SK-MEL-5 (cell line): ENCODE results near the gene GLG1. TPM values are rescaled to one million over a fixed set of nuclear protein-coding genes. Genes with fewer than 3 reads are reported as not detected.
"Not testable (repeated sequence)": the region's sequence is repeated elsewhere in the genome, so short reads cannot be mapped to it uniquely, and the experiment has no call there.

Source experiments
- DNase-seq: peaks from one replicate; pipeline ENCODE4 v3.0.0-alpha.2; 2016; ENCODE audit warnings: low read depth, low spot score
- in situ Hi-C: cut with HindIII; loops from 2 replicates; pipeline ENCODE4 v1.10.0; 2016; ENCODE audit warnings: low sequenced_read_pairs, high pct_unique_total_duplicates, low pct_unique_long_range_greater_than_20kb
- total RNA-seq: library from RNA; depleted of rRNA; stranded (reverse); fragments of >200 nt; shearing (Covaris generic); gene quantifications from 2 replicates; pipeline ENCODE4 v1.2.3, GENCODE V29; 2014

Gene GLG1
- total RNA-seq, 1 experiment from 2014 or later = 41.7 TPM

DNA sequence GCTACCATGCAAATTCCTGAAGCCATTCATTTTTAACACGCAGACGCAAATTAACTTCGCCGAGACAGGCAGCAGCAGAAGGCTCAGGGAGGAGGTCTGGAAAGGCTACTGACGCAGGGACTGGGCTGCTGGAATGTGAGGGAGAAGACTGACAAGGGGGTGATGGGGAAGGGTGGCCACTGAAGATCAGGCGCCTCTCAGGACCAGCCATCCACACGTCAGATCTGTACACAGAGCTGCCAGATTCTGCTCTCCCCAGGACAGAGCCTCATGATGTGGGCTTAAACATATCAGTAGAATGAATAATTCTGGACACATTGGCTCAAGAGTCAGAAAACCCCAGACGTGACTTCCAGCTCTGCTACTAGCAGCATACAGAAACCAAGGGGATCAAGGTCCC, 160.0 kb downstream of the GLG1 start:
- no peak for DNase-seq
- in situ Hi-C loops = no loop called here

DNA sequence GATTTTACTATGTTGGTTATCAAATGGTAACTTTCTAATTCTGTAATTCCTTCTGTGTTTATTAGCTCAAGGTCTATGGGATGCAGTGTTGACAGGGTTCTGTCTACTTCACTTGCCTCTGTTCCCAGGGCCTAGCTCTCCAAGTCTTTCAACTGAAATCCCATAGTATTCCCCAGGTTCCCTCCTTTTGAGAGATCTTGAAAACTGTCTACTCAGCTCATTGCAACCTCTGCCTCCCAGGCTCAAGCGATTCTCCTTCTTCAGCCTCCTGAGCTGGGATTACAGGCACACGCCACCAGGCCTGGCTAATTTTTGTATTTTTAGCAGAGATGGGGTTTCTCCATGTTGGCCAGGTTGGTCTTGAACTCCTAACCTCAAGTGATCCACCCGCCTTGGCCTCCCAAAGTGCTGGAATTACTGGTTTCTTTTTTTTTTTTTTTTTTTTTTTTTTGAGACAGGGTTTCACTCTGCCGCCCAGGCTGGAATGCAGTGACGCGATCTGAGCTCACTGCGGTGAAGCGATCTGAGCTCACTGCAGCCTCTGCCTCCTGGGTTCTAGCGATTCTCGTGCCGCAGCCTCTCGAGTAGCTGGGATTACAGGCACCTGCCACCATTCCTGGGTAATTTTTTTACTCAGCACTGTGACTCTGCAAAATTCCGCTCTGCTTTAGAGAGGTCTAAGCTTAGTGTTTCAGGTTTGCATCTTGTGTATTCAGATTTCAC, 163.1 kb downstream of the GLG1 start:
- DNase-seq, in situ Hi-C loops: not testable (repeated sequence)

DNA sequence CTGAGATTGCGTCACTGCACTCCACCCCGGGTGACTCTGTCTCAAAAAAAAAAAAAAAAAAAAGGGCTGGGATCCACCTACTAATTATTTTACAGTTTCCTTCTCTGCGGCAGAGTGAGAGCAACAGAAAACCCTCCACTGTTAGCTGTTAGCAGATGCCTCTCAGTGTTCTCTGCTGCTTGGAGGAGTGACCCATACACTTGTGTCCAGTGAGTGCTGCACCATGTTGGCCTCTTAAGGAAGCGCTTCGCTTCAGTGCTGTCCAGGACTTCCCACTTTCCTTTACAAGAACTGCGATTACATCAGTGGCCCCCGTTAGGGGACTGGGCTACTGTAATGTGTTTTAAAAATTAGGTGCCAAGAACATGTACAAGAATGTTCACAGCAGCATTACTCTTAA, 167.2 kb downstream of the GLG1 start:
- DNase-seq = no peak
- in situ Hi-C loops = no loop called here

DNA sequence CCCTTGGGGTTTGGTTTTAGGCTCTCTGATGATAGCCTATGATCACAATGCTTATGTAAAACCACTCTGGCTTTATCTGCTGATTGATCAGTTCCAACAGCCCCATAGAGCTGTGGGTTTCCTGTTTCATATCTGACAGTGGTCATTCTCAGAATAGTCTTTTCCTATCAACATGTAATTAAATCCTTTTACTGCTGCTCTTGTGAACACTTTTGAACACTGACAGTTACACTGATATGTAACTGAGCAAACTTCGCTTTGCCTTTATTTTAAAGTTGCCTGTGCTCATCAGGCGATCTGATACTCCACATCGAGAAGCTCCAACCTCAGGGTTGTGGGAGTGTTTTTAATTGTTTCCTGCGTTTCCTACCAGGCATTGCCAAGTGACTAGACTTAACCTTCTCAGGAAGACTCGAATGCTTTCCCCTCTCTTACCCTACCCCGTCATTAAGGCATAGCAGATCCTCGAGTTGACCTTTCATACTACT, 168.4 kb downstream of the GLG1 start:
- no peak for DNase-seq
- in situ Hi-C loops = no loop called here

DNA sequence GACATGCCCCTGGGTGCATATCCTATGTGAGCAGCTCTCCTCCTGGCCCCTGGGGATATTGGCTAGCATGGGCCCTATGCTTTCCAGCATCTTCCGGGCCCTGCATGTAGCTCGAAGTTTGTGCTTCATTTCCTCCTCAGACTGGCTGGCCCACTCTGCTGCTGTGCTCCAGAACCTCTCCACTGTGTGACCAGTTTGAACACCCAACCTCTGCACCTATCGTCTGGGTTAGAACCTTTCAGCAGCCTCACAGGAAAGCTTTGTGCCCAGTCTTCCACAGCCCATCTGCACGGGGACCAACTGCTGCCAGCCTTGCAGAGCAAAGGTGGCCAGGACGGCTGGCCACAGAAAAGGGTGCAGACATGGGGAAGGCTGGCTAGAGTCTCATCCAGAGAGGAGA, 175.4 kb downstream of the GLG1 start:
- in situ Hi-C loops = no loop called here
- DNase-seq = no peak

DNA sequence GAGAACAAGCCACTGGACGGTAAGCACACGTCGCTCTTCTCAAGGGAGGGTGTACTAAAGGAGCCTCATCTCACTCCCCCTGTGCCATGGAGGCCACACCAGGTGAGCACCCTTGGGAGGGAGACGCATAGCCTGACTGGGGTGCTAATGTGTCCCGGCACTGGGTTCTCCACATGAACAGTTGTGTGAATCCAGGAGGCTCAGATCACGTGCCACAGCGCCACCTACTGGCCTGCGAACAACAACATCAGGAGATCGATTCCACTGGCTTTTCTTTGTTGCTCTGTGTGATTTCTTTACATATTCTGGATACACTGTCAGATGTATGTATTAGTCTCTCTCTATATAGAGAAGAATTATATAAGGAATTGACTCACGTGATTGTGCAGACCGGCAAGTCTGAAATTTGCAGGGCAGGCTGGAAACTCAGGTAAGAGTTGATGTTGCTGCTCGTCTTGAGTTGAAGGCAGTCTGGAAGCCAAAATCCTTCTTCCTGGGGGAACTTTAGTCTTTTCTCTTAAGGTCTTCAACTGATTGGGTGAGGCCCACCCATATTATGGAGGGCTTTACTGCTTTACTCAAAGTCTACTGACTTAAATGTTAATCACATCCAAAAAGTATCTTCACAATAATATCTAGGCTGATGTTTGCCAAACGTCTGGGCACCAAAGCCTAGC, 176.7 kb downstream of the GLG1 start:
- DNase-seq = peak; percentile 57
- in situ Hi-C loops = not testable (repeated sequence)

DNA sequence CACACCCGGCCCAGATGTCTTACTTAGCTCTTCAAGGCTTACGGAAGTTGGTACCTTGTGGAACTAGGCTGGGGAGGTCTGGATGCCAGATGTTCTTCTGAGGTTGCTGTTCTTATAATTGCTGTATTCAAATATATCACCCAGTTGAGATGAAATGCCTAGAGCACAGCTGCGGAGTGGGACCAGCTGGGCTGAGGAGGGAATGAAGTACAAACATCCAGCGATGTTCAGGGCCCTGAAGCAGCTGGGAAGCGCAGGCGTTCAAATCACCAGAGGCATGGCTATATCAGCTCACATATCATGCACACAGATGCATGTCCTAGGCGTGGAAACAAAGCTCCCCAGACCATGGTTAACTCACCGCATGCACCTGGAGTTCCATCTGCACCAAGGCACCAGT, 178.4 kb downstream of the GLG1 start:
- DNase-seq, in situ Hi-C loops: not testable (repeated sequence)

DNA sequence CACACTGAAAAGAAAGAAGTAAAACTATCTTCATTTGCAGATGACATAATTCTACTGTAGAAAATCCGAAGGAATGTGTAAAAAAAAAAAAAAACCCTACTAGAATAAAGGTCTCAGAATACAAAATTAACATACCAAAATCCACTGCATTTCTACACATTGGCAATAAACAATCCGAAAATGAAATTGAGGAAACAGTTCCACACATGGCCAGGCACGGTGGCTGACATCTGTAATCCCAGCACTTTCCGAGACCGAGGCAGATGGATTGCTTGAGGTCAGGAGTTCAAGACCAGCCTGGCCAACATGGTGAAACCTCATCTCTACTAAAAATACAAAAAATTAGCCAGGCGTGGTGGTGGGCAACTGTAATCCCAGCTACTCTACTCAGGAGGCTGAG, 181.2 kb downstream of the GLG1 start:
- DNase-seq, in situ Hi-C loops: not testable (repeated sequence)

DNA sequence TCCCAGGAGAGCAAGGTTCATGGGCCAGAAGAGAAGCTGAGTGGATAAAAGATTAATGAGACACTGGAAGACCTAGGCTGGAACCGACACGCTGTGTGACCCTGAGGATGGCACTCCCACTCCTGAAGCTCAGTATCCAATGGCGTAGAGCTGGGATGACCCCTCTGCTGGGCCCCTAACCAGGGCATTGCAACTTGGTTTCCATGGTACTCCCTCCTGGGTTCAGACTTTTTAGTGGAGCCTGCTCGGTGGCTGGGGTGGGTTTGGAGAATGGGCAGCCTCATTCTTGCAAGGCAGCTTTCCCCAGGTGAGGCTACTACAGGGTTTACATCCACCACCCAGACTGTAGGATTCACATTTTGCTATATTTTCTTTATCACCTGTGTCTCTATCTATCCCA, 183.2 kb downstream of the GLG1 start:
- in situ Hi-C loops, DNase-seq: not testable (repeated sequence)

DNA sequence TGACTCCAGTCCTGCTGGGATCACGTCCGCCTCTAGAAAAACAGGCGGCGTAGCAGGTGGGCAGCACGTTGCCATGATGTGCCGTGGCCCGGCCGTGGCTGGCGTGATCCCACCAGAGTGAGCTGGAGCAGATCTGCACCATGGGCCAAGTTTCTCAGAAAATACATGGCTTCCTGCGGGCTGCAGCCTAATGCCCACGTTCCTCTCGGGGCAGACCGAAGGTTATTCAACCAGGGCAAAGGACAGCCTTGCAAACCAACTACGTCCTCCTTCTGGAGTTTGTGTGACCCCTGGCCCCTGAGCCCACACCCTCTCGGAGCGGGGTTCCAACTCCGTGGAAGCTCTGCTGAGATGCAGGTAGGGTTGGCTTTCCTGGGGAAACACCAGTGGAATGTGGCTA, 184.8 kb downstream of the GLG1 start:
- DNase-seq, in situ Hi-C loops: not testable (repeated sequence)

DNA sequence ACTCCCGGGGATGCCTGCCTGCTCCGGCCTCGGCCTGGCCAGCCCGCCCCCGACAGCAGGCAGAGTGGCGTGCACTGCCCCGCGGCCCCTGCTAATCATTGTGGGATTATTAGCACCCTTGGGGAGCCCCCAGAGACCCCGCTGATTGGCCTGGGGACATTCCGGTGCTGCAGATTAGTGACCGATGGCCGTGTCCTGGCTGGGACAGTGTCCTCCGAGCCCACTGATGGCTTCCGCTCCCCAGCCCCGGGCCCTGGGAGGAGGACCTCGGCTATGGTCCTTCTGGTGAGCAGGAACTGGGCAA, 185.5 kb downstream of the GLG1 start:
- DNase-seq, in situ Hi-C loops: not testable (repeated sequence)

DNA sequence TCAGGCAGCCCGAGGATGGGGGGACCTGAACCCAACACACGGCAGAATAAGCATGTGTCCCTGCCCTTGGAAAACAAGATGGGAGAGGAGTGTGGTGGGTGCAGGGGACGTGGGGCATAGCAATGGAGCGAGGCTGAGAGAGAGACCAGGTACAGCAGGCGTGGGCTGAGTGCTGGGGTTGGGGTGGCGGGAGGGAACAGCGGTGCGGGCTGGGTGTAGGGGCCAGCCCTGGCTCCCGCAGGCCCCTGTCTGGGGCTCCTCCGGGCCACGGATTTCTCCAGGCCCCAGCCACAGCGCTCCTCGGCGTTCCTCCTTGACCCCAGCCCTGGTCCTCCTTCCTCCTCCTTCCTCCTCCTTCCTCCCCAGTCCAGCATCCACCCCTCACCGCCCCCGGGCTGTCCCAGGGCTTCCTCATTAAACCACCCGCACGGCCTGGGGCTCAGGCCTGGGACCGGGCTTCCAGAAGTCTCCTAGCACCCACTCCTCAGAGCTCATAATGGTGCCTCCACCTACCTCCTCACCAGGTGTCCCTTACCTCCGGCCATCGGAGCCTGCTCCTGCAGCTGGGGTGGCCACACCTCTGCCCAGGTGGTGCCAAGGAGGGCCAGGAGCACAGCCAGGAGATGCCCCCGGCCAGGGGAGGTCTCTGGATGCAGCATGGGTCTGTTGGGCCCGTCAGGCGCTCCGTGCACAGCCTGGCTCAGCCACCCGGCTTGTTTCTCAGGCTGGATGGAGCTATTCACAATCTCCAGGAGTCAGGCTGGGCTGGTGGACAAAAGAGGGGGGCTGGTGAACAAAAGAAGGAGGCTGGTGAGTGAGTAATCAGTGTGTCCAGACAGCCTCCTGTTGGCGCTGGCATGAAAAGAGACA, 186.1 kb downstream of the GLG1 start, which contains the start of gene CLEC18B:
CLEC18B (minus strand) TSS at position 867 of the 870 bp plus-strand sequence; CDS start at position 659, 208 bp downstream.
- in situ Hi-C loops, DNase-seq: not testable (repeated sequence)

DNA sequence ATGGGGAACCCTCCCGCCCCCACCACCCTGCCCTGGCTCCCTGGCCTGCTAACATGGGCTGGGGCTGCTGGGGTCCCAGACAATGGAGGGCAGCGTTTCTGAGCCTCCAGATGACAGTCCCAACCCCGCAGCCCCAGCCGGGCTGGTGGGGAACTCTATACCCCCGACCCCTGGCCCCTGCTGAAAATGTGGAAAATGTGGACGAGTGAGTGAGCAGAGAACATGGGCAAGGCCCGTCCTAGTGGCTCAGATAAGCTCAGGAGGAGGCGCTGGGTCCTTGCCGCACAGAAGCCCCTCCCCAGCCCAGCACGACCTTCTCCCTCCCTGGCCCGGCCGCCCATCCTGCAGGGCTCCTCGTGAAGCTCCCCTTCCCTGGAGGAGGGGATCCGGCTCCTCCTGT, 187.1 kb downstream of the GLG1 start:
- in situ Hi-C loops, DNase-seq: not testable (repeated sequence)

DNA sequence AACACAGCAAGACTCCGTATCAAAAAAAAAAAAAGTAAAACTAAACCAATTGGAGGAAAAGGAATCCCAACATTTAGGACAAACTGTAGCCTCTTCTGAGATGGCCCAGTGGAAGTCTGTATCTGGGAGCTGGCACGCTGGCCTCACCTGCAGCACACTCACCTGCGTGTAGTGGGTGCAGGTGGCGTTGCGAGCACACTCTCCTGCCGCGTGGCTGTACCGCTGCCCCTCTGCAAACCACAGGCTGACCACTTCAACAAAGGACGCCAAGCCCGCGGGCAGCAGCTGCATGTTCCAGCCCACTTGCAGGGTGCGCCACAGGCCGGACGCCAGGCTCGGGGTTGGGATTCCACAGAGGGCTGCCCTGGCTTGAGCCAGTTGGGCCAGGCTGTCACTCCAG, 189.0 kb downstream of the GLG1 start:
- in situ Hi-C loops, DNase-seq: not testable (repeated sequence)

DNA sequence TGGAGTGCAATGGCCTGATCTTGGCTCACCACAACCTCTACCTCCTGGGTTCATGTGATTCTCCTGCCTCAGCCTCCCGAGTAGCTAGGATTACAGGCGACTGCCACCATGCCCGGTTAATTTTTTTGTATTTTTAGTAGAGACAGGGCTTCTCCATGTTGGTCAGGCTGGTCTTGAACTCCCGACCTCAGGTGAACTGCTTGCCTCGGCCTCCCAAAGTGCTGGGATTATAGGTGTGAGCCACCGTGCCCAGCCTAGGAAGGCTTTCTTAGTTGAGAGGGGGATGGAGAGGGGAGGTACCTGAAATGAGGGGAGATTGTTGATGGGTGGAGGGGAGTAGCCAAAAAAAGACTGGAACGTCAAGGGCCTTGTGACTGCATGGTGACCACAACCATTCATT, 193.0 kb downstream of the GLG1 start:
- in situ Hi-C loops, DNase-seq: not testable (repeated sequence)

DNA sequence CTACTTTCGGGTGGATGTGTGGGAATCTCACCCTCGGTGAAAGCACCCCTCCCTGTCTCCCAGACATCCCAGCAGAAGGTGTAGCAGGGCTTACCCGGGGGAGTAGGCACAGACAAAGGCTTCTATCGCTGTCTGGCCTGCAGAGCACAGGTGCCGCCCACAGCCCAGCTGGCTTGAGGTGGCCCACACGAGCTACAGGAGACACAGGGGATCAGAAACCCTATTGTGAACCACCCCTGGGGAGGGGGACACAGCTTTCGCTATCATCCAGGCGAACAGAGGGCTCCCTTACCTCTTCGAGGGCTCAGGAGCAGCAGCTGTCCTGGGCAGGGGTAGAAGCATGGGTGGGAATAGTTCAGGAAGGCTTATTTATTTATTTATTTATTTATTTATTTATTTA, 193.4 kb downstream of the GLG1 start:
- DNase-seq, in situ Hi-C loops: not testable (repeated sequence)

DNA sequence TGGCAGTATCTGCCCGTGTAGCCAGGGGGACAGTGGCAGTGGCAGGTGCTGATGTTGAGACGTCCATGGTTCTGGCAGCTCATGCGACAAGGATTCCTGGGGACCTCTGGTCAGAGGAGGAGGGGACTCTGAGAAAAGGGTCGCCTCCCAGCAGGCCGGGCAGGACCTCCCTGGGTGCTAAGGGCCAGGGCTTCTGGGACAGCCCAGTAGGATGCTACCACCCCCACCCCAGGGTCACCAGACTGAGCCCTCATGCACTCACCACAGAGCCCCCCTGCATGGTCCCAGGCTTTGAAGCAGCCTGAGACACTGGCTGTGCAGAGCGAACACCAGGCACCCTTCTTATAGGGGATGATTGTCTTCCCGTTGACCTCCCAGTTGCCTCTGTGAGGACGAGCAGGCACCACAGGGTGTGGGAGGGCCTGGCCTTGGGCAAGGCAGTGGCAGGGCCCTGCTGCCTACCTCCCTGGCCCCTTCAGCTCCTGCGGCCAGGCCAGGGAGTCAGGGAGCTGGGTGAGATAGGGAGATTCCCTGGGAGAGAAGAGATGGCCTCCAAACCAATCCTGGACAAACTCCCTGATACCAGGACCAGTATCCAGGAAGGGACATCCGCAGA, 194.0 kb downstream of the GLG1 start:
- in situ Hi-C loops, DNase-seq: not testable (repeated sequence)
